Measurements from ENCODE around the gene KANSL3.
"Not testable (repeated sequence)": the region's sequence is repeated elsewhere in the genome, so short reads cannot be mapped to it uniquely, and the experiment has no call there.

The KANSL3 gene

DNA sequence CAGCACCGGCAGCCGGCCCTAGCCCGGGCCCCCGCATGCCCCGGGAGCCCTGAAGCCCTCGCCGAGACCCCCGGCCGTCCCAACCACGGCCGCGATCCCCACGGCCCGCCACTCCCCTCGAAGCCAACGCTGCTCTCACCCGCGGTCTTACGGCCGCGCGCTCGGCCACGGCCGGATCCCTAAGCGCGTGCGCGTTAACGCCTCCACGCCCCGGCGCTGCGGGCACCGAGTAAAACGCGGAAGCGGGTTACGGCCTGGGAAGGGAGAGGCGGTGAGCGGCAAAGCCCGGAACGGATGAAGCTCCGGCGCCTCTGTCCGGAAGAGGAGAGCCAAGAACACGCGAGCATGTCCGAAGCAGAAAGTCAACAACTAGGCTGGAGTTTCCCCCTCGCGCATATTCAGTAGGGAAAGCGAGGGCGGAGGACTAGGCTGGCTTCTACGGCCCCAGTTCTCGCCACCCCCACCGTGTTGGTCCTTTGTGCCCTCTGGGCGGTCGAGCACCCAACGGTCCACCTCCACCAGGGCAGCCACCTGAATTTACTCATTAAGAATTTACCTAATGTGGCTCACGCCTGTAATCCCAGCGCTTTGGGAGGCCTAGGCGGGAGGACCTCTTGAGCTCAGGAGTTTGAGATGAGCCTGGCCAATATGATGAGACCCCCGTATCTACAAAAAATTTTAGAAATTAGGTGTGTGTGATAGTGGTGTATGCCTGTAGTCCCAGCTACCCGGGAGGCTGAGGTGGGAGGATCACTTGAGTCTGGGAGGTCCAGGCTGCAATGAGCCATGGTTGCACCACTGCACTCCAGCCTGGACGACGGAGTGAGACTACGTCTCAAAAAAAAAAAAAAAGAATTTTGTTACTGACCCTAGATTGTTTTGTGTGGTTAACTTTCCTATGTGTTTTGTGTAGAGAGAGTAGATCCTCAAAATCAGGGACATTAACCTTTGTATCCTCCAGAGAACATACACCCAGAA lies at the start of gene KANSL3:
Gene KANSL3, minus strand, starts transcription at position 169 of the 978 bp plus-strand sequence. CDS start 1,177 bp downstream, outside the sequence.
- DNase-seq = peak; percentile 87

DNA sequence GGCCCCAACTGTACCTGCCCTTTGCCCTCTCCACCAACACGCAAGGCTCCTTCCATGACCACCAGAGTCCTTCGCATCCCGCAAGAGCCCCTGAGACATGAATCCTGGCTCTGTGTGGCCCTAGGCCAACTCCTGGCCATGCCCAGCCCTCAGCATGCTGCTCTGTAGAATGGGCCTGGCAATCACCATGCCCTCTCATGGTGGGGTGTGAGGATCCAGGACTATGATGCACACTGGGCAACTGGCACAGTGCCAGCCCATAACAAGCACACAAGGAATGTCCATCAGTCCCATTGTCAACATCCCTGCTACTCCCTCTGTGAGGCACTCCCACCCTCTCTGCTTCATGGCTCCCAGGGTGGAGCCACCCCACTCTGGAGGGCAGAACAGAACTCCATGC lies 49.2 kb upstream of the KANSL3 start:
- DNase-seq = no peak

DNA sequence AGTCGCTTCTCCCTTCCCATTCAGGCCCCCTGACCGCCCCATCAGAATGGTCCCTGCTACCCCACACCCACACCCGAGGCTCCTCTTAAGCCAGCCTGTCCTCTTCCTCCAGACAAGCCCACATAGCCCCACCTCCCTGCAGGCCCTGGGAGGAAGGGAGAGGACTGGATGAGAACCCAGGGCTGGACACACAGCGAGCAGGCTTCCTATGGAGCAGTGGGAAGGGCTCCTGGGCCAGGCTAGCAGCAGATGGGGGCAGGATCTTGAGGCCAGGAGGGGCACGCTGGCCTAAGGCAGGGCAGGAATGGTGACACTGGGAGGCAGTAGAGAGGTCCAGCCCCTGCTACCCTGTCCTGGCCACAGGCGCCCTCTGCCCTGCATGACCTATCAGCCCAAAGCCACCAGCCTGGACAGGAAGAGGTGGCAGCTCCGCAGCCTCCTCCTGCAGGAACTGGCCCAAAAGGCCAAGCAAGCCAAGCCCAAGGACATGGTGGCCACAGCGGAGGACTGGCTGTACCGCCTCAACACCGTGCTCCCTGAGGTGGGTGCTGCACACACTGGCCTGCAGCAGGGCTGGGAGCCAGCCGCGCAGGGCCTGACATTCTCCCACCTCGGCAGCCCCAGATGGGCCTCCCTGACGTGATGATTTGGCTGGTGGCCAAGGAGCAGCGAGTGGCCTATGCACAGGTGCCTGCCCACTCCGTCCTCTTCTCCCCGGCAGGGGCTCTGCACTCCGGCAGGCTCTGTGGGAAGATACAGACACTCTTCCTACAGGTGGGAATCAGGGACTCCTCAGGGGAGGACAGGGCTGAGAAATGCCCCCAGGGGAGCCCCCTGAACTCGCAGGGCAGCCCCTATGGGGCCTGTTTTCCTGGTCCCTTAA lies 47.7 kb upstream of the KANSL3 start:
- DNase-seq = no peak

DNA sequence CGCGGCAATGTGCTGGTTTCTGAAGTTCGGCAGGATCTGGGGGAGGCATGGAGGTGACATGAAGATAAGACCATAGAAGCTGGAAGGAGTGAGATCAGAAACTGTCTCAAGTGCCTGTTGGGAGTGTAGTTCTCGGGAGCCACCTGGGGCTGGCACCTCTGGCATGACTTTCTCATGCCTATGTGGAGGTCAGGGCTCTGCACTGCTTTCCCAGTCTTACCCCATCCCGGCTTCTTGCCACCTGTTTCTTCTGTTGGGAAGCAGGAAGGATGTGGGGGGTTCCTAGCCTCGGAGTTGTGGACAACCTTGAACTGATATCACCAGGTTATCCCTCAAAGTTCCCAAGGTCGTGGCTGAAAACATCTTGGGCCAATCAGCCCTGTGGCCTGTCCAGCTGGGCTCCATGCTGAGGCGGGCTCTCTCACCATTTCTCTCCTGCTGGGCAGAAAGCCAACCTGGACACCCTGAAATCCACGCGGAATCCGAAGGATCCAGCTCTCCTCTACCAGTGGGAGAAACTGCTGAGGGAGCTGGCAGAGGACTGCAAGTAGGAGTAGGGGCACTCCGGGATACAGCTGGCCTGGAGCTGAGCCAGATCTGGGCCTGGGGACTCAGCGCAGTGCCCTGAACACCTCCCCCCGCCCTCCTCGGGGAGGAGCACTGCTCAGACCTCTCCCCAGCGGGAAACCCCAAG lies 46.9 kb upstream of the KANSL3 start:
- DNase-seq = no peak

DNA sequence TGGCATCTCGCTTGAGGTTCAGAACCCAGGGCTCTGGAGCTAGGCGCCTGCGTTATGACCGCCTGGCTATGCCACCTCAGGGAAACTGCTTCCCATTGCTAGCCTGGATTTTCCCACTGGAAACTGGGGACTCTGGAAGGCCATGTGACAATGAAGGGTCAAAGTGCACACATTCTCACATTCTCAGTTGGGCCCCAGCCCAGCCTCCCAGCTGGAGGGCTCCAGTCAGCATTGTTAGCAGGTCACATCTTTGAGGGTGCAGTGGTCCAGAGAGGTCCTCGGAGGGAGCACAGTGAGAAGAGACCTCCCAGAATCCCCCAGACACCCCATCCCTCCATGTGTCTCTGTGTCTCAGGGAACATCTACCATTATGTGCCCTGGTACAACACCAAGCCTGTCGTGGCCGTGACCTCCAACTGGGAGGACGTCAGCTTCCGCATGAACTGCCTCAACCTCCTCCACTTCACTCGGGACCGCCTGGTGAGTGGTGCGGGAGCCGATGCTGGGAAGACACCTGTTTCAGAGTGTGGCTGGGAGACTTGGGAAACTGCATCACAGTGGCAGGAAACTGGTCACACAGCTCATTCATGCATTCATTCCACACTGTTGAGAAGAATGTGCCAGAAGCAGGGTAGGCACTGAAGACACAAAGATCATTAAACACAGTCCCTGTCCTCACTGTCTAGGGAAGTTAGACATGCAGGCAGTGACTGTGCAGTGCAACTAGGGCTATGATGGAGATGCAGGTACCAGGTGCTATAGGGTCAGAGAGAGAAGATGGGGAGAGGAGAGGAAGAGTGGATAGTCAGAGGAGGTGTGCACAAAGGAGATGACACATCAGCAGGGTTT lies 46.1 kb upstream of the KANSL3 start:
- DNase-seq = no peak

DNA sequence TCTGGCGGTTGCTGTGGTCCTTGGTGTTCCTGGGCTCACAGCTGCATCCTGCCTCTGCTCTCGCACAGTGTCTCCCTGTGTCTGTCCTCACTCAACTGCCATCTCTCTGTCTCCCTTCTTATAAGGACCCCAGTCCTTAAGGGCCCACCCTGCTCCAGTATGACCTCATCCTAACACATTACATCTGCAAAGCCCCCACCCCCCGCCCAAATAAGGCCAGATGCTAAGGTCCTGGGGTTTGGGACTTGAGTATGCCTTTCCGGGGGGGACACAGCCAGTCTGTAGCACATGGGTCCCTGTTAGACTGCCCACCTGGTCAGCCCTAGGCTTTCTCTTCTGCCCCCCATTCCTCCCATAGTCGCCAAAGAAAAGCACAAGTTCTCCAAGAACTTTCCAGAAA lies 45.2 kb upstream of the KANSL3 start:
- no peak for DNase-seq

DNA sequence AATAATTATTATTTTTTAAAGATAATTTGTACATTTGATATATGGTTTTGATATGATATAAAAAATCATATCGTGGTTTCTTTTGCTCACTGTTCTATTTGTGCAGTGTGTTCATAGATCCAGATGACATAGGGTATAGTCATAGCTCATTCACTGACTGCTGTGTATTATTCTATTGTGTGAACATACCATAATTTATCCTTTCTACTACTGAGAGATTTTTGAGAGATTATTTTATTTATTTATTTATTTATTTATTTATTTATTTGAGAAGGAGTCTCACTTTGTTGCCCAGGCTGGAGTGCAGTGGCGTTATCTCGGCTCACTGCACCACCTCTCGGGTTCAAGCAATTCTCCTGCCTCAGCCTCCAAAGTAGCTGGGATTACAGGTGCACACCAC lies 43.4 kb upstream of the KANSL3 start:
- DNase-seq = no peak

DNA sequence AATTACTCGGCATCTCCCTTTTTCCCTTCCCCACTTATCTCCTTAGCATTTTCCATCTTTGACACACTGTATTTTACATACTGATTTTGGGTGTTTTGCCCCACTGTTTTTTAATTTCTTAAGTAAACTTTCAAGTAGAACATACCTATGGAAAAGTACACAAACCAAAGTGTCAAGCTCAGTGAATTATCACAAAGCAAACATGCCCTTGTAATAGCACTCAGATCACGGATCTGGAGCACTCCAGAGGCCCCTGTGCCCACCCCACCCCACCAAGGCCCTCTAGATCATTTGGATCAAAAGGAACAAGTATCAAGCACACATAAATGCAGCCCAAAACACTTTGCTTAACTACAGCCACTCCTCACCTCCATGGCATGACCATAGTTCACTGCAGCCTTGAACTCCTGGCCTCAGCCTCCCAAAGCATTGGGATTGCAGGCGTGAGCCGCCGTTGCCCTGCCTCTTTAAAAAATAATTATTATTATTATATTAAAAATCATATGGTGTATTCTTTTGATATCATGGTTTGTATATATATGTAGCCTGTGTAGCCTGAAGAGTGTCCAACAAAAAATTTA lies 42.5 kb upstream of the KANSL3 start:
- no peak for DNase-seq

DNA sequence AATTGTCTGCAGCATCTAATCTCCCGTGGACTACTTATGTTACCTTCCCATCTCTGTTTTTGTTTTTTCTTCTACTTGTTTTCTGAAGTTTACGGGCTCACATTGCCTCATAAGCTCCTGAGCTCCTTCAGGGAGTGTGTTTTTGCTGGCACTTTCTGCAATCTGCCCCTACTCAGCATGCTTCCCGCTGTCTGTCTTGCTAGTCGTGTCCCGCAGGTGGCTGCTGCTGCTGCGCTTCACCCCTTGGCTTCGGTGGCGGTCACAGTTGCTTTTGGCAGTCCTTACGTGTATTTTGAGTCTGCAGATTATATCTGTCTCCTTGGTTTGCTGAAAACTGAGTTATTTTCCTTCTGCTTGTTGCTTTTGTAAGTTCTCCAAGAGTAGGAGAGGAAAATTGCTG lies 41.7 kb upstream of the KANSL3 start:
- no peak for DNase-seq

DNA sequence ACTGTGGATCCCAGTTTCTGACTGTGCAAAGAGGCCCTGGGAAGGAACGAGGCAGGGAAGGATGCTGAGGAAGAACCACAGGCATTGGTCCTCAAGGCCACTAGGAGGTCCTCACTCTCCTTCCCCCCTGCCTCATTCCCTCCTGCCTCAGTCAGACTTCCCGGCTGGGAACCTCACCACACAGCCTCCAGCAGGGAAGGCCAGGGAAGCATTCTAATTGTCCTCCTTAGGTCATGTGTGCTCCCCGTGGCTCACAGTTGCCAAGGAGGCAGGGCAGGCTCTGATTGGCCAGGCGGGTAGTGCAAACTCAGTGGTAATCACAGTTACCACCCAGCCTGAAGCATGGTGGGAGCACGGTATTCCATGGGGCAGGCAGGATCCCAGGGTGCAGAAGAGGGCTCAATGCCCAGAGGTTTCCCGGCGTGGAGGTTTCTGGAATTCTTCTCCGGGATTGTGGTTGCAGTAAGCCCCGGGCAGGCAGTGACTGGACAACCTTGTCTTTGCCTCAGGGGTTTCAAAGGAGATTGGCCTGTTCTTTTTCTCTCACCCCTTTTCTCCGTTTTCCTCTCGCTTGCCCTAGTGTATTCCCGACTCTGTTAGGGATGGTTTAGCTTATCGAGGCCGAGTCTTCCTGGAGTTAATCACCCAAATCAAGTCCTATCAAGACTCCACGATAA lies 31.6 kb upstream of the KANSL3 start:
- no peak for DNase-seq

DNA sequence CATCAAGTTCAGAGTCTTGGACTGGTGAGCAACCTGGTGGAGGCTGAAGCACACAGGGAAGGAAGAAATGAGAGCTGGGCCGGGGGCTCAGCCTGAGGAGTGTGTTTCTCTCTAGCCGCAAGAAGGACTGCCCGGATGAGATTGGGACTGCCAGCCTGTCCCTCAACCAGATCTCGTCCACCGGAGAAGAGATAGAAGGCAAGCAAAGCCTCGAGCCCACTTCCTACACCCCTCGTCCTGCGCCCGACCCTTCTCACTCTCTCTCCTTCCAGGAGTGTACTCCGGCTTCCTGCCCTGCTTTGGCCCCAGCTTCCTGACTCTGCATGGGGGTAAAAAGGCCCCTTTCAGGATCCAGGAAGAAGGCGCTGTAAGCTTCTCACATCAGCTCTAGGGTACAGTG lies 30.7 kb upstream of the KANSL3 start:
- no peak for DNase-seq

DNA sequence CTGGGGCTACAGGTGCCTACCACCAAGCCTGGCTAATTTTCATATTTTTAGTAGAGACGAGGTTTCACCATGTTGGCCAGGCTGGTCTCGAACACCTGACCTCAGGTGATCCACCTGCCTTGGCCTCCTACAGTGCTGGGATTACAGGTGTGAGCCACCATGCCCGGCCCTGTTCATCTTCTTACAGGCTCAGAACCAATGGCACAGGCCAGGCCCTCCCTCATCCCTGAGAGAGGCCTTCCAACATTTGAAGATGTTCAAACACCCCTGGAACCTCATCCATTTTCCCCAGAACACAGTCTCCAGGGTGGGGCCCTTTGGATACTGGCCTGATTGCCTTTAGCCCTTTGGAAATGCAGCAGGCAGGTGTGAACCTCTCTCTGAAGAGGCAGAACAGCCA lies 27.6 kb upstream of the KANSL3 start:
- DNase-seq = not testable (repeated sequence)

DNA sequence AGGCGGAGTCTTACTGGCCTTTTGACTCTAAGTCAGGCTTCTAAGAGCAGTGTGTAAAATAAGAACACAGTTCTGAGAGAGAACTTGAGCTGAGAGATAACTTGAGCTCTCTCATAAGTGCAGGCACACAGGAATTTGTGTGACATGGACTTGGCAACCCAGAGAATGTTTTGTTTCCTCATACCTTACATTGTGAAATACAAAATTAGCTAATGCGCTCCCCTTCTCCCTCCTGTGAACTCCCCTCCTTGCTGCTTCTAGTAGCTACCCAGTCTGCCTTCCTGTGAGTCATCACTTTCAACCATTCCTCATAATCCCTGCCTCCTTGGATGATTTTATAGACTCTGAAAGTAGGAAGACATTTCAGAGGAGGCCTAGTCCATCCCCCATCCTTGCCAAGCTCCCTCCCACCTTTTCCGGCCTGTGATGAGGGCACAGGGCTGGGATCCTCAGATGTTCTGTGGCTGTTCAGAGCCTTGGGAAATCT lies 27.0 kb upstream of the KANSL3 start:
- DNase-seq = peak; percentile 98

DNA sequence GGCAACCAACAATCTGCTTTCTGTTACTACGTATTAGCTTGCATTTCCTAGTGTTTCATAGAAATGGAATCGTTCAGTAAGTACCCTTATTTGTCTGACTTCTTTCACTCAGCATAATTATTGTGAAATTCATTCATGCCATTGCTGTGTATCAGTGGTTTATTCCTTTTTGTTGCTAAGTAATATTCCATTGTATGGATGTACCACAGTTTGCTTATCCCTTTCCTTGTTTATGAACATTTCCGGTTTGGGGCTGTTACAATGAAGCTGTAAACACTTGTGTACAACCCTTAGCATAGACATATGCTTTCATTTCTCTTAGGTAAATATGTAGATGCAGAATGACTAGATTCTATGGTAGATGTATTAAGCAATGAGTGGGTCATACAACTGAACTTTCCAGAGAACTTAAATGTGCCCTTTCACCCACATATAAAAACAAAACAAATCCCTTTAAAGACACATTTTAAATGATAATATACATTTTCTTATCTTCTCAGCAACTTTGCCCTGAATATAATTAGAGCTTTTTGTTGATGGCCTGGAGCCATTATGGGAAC lies 26.3 kb upstream of the KANSL3 start:
- DNase-seq = no peak

DNA sequence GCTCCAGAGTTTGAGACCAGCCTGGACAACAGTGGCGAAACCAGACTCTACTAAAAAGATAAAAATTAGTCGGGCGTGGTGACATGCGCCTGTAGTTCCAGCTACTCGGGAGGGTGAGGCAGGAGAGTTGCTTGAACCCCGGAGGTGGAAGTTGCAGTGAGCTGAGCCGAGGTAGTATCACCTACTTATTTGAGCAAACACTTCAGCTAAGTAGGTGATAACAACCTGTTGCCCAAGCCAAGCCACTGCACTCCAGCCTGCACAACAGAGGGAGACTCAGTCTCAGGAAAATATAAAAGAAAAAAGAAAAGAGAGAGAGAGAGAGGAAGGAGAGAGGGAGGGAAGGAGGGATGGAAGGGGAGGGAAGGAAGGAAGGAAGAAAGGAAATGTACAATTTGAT lies 25.7 kb upstream of the KANSL3 start:
- DNase-seq = no peak

DNA sequence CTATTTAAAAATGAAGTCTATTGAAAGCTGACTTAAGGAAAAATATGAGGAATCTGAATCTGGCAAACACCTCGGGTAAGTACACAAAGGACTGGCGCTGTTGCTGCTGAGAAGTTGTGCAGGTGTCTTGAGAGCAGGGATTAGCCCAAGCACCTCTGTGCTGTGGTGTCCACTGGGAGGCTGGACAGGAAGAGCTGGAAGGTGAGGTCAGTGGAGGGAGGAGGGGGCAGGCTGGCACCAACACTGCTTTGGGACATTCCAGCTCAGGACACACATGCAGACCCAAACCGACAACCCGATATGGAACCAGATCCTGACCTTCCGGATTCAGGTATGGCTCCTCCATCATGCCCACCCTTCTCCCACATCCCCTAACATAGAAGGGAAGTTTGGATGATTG lies 25.1 kb upstream of the KANSL3 start:
- no peak for DNase-seq

DNA sequence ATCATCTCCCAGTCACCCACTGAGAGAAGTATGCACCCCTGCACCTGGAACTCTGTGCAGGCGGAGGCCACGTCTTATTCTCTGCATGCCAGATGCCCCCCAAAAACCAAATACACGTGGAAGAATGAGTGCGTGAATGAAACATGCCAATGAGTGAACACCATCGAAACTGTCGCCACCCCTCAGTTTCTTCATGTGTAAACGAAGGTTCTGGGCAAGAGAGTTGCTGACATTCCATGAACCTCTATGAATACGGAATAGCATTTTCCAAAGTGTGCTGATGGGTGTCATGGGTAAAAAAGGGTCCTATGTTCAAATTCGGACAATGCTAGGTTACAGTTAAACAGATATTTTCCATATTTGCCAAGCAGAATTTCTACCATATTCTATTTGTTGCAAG lies 24.2 kb upstream of the KANSL3 start:
- no peak for DNase-seq

DNA sequence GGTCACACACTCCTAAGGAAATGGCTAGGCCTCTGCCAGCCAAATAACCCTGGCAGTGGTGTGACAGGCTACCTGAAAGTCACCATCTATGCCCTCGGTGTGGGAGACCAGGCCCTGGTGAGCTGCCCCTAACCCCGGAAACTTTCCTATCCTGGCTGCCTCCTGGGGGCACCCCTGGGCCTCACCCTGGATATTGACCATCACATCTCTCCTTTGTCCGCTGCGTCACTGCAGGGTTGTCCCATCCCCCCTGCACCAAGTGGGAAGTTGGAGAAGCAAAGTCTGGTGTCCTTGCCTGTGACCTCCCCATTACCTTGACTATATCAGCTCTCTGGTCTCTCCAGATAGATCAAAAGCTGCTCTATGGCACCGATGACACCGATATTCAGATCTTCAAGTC lies 23.2 kb upstream of the KANSL3 start:
- DNase-seq = no peak

DNA sequence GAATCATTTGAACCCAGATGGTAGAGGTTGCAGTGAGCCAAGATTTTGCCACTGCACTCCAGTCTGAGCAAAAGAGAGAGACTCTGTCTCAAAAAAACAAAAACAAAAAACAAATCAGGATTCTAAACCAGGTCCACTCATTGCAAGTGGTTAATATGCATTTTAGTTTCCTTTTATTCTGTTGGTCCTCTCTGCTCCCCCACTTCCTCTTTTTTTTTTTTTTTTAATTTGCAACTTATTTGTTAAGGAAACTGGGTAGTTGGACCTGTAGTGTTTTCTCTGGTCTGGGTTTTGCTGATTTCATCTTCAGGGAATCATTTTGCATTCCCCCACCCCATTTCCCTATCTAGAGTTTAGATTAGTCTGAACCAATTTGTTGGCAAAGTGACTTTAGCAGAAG lies 18.4 kb upstream of the KANSL3 start:
- DNase-seq = no peak

DNA sequence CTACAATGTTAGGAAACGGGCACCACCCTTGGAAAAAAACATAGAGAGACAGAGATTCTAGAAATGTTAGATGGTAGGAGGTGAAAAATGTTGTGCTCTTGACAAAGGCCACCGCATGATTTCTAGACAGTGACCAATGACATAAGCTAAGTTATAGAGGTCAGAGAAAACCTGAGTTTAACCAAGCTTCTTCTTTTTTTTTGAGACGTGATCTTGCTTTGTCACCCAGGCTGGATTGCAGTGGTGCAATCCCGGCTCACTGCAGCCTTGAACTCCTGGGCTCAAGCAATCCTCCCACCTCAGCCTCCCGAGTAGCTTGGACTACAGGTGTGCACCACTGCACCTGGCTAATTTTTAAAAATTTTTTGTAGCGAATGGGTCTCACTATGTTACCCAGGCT lies 17.4 kb upstream of the KANSL3 start:
- no peak for DNase-seq

DNA sequence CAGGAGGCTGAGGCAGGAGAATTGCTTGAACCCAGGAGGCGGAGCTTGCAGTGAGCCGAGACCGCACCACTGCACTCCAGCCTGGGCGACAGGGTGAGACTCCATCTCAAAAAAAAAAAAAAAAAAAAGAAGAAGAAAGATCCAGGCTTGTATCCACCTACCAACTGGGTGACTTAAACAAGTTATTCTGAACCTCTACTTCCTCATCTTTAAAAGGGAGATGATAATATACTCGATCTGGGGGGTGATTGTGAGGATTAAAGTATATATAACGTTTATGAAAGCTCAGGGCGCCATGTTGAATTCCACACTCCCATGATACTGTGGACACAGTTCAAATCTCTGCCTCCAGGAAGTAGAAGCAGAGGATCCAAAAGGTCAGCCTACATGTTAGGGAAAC lies 16.7 kb upstream of the KANSL3 start:
- not testable (repeated sequence) for DNase-seq
